HEK293T (cell line): Measurements from ENCODE around the gene CCDC34.

Source experiments
- ARNT ChIP-seq: fragments of 450-650 bp; IDR thresholded peaks from 2 replicates; pipeline ENCODE4 v1.6.1; 2017; ENCODE audit warnings: mild to moderate bottlenecking
- BHLHE40 ChIP-seq: fragments of 450-650 bp; IDR thresholded peaks from 2 replicates; pipeline ENCODE4 v1.6.1; 2016; ENCODE audit warnings: mild to moderate bottlenecking, moderate library complexity, borderline replicate concordance
- ELF4 ChIP-seq: fragments of 450-650 bp; IDR thresholded peaks from 2 replicates; pipeline ENCODE4 v1.6.1; 2017; ENCODE audit warnings: antibody characterized with exemption
- FOXM1 ChIP-seq: fragments of 450-650 bp; IDR thresholded peaks from 2 replicates; pipeline ENCODE4 v1.6.1; 2017; ENCODE audit warnings: mild to moderate bottlenecking, borderline replicate concordance
- HDGF ChIP-seq: fragments of 450-650 bp; IDR thresholded peaks from 2 replicates; pipeline ENCODE4 v1.6.1; 2017; ENCODE audit warnings: antibody characterized with exemption, borderline replicate concordance
- LEF1 ChIP-seq: fragments of 450-650 bp; IDR thresholded peaks from 2 replicates; pipeline ENCODE4 v1.6.1; 2017; ENCODE audit warnings: mild to moderate bottlenecking, borderline replicate concordance
- NFRKB ChIP-seq: fragments of 450-650 bp; IDR thresholded peaks from 2 replicates; pipeline ENCODE4 v1.6.1; 2016; ENCODE audit warnings: mild to moderate bottlenecking, moderate library complexity
- SP1 ChIP-seq: fragments of 450-650 bp; IDR thresholded peaks from 2 replicates; pipeline ENCODE4 v1.6.1; 2017

DNA sequence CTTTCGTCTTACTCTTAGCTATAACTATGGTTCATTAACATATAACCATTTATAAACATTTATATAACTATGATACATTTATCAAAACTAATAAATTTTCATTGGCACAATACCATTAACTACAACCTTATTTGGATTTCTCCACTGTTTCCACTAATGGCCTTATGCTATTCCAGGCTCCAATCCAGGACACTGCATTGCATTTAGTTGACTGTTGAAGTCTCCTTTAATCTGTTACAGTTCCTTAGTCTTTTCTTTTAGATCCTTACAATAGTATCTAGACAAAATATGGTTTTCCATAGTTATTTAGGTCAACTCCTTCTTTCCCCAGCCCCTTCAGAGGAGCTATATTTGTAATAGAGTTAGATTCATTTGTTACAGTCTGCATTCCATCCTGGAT, 47.2 kb downstream of the CCDC34 start:
- no peak for TF ChIP-seq FOXM1
- no peak for TF ChIP-seq ARNT
- no peak for TF ChIP-seq SP1
- no peak for TF ChIP-seq ELF4
- TF ChIP-seq BHLHE40: no peak
- no peak for TF ChIP-seq LEF1
- no peak for TF ChIP-seq NFRKB
- no peak for TF ChIP-seq HDGF
